Fibroblast of the aortic adventitia (primary cell): Measurements from ENCODE around the gene LRGUK. TPM values are rescaled to one million over a fixed set of nuclear protein-coding genes. Genes with fewer than 3 reads are reported as not detected.

Experiments used
- DNase-seq: peaks from one replicate; pipeline ENCODE4 v3.0.0-alpha.2; 2010; ENCODE audit warnings: low read depth
- H3K4me3 ChIP-seq: 2 replicates; pipeline ENCODE4 v1.5.1; 2011; ENCODE audit warnings: low read depth, mild to moderate bottlenecking, control low read depth, low read length, moderate library complexity
- total RNA-seq: library from RNA; depleted of rRNA; stranded (reverse); fragments of >200 nt; gene quantifications from 2 replicates; pipeline ENCODE4 v1.2.3, GENCODE V29; 2012; ENCODE audit warnings: low replicate concordance
- TF ChIP-seq, protein P1 (sequence below): IDR thresholded peaks from 2 replicates; pipeline ENCODE4 v1.5.1; 2011; ENCODE audit warnings: mild to moderate bottlenecking, low read length, control low read depth, inconsistent platforms; ENCODE audit not compliant: insufficient read depth

The LRGUK gene
- total RNA-seq, 1 donor, result 0.09 TPM

DNA sequence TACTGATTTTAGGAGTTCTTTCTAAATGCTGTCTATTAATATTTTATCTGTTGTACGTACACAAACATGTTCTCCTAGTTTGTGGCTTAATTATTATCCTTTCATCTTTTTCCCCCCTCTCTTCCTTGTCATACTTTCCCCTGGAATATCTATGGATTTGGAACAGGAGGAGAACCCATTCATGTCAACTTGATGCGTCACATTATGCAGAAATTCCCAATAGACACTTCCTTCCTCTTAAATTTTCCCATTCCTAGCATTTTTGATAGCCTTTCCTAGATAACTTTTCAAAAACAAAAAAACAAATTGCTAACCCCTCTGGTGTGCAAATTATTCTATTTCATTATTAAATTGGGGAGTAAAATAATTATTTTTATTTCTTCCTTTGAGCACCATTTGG, 153.4 kb downstream of the LRGUK start:
- no peak for DNase-seq
- TF ChIP-seq, protein P1, sequence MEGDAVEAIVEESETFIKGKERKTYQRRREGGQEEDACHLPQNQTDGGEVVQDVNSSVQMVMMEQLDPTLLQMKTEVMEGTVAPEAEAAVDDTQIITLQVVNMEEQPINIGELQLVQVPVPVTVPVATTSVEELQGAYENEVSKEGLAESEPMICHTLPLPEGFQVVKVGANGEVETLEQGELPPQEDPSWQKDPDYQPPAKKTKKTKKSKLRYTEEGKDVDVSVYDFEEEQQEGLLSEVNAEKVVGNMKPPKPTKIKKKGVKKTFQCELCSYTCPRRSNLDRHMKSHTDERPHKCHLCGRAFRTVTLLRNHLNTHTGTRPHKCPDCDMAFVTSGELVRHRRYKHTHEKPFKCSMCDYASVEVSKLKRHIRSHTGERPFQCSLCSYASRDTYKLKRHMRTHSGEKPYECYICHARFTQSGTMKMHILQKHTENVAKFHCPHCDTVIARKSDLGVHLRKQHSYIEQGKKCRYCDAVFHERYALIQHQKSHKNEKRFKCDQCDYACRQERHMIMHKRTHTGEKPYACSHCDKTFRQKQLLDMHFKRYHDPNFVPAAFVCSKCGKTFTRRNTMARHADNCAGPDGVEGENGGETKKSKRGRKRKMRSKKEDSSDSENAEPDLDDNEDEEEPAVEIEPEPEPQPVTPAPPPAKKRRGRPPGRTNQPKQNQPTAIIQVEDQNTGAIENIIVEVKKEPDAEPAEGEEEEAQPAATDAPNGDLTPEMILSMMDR, result no peak
- H3K4me3 ChIP-seq, result no peak overlapping the region

DNA sequence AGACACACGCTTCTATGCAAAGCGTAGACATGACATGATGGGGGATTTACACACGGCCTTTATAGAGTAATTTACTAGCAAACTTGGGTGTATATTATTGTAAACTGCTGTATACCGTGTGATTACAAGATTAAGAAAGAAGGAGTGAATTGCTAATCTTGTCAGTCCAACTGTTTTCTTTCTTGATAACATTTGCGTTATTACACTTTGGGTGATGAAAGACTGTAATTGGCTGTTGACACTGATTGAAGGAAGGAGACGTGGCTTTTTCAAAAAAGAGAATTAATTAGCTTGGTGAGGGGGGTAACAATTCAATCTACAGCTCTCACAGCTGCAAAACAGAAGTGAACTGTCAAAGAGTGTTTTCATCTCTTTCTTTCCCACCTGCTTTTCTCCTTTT, 156.9 kb downstream of the LRGUK start:
- TF ChIP-seq, protein P1, result no peak
- H3K4me3 ChIP-seq, result no peak overlapping the region
- DNase-seq, result no peak

- TF ChIP-seq, protein P1, result no peak
- no peak for DNase-seq
- H3K4me3 ChIP-seq, result no peak overlapping the region
Measured at GRCh38 chr7:134284952-134285351, 157.8 kb downstream of the LRGUK start.

GRCh38 chr7:134287916-134288659, 160.9 kb downstream of the LRGUK start:
- TF ChIP-seq, protein P1, result no peak
- DNase-seq, result no peak
- no peak overlapping the region for H3K4me3 ChIP-seq

DNA sequence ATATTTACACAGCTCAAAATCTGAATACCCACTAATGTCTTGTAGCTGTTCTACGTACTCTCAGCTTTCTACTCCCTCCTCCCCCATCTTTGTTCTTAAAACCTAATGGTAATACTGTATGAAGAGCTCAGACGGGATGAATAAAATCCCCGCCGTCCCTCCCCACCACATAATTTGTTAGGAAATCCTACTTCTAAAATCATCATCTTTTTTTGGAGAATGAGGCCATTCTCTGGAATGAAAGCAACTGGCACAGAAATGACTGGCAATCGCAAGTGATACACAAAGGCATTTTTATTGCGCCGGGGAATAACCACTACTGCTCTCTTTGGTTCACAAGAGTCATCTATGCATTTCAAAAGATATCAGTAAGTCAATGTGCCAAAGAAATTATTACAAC, 162.3 kb downstream of the LRGUK start:
- peak; percentile 55 for DNase-seq
- TF ChIP-seq, protein P1, result no peak
- H3K4me3 ChIP-seq, result no peak overlapping the region

DNA sequence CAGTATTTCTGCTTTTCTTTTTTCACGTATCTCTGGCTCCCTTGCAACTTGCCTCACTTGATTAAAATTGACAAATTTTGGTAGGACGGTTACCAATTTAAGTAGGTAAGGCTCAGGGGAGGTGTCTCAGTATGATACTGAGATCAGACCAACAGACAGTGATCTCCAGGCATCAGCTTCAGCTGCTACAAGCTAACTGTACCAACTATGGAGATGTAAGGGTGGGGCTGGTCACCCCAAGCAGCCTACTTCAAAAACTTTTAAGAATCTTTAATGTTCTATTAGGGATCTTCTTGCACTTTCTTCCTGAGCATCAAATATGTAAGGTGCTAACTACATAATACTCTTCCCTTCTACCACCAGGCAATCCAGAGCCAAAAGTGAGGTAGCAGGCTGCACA, 162.7 kb downstream of the LRGUK start:
- DNase-seq, result no peak
- H3K4me3 ChIP-seq, result no peak overlapping the region

More for the DNA sequence above, 162.7 kb downstream of the LRGUK start:
- TF ChIP-seq, protein P1, result no peak
